NT2/D1 (cell line): ENCODE data around the gene BZW2.

Experiments
- SUZ12 ChIP-seq: IDR thresholded peaks from 2 replicates; pipeline ENCODE4 v1.6.1; 2011; ENCODE audit not compliant: insufficient read length, insufficient read depth; ENCODE audit errors: extremely low read depth
- YY1 ChIP-seq: IDR thresholded peaks from 2 replicates; pipeline ENCODE4 v1.6.1; 2011; ENCODE audit not compliant: insufficient read length, insufficient read depth

DNA sequence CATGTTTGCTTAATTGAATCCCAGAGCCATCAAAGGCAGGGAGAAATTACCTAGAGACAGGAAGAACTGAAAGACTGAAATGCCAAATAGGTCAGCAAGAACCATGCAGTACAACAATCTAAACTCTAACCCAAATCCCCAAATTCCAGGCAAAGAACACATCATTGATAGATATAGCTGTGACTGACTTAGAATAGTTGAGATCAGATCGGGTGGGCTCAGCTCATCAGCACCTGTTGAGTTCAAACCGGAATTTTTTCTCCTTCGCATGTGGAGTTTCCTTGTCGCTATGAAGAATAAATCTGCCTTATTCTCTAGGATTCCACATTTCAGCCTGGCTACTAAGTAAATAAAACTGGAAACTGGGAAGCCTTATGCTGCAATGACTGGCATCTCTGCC lies 1.8 kb upstream of the BZW2 start:
- no peak for TF ChIP-seq YY1
- no peak for TF ChIP-seq SUZ12
